Esophagus squamous epithelium (tissue), 4 donors: ENCODE data around the gene SPAG9.

Experiments used
- CTCF ChIP-seq, 6 experiments: fragments of 450-650 bp in 4 of 6; fragments of 200-600 bp in 2 of 6; sonication (generic) in 2 of 6; IDR thresholded peaks; one replicate each; pipeline ENCODE4 v1.5.1; 2016 to 2019; ENCODE audit warnings: antibody characterized with exemption in 6 of 6, mild to moderate bottlenecking in 4 of 6, moderate library complexity in 4 of 6
- POLR2A ChIP-seq, 4 donors: fragments of 450-650 bp; IDR thresholded peaks; one replicate each; pipeline ENCODE4 v1.6.1; 2017; ENCODE audit warnings: antibody characterized with exemption in 4 of 4, mild to moderate bottlenecking in 4 of 4, moderate library complexity in 3 of 4

- TF ChIP-seq CTCF (IDR thresholded peaks at IDR 0.05) (no peak), POLR2A (IDR thresholded peaks at IDR 0.05) (no peak)
Observed at GRCh38 chr17:50934161-50934560, 186.5 kb downstream of the SPAG9 start.
